ENCODE measurements around the gene TAAR1. TPM values are rescaled to one million over a fixed set of nuclear protein-coding genes. Genes with fewer than 3 reads are reported as not detected.
"Not testable (repeated sequence)": the region's sequence is repeated elsewhere in the genome, so short reads cannot be mapped to it uniquely, and the experiment has no call there.

TAAR1 gene
- total RNA-seq, 1 donor from 2014 or later: not detected

DNA sequence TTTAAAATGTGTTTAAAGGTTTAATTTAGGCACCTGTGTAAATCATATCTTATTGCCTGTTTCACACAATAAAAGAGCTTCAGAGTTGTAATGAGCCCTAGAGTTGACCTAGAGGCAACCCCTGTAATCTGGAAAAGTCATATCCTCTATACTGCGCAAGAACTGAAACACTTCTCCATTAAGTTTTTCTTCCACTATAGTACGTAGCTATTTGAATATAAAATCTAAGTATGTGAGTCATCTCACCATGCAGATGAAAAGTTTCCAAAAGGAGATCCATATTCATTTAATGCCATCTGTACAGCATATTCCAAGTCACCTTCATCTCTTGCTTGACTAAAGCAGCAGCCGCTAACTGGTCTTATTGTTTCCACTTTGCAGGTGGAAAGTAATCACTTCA, 26.0 kb upstream of the TAAR1 start:
- Mint-ChIP-seq H3K4me1 (ENCODE audit: low read depth) (peaks cover 9% of the 10 kb centered on the region), H3K4me3 (ENCODE audit: unreplicated experiment) (no peak overlapping the region), H3K36me3 (ENCODE audit: low read depth) (no peaks in the 10 kb centered on the region), H3K27ac (ENCODE audit: unreplicated experiment) (no peak overlapping the region), H3K27me3 (ENCODE audit: low read depth) (peaks cover 23% of the 10 kb centered on the region), H3K9me3 (ENCODE audit: low read depth) (peaks cover 7% of the 10 kb centered on the region)
- DNase-seq (ENCODE audit: low spot score): no peak
- TF ChIP-seq, protein P1, sequence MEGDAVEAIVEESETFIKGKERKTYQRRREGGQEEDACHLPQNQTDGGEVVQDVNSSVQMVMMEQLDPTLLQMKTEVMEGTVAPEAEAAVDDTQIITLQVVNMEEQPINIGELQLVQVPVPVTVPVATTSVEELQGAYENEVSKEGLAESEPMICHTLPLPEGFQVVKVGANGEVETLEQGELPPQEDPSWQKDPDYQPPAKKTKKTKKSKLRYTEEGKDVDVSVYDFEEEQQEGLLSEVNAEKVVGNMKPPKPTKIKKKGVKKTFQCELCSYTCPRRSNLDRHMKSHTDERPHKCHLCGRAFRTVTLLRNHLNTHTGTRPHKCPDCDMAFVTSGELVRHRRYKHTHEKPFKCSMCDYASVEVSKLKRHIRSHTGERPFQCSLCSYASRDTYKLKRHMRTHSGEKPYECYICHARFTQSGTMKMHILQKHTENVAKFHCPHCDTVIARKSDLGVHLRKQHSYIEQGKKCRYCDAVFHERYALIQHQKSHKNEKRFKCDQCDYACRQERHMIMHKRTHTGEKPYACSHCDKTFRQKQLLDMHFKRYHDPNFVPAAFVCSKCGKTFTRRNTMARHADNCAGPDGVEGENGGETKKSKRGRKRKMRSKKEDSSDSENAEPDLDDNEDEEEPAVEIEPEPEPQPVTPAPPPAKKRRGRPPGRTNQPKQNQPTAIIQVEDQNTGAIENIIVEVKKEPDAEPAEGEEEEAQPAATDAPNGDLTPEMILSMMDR (IDR thresholded peaks at IDR 0.05): no peak

DNA sequence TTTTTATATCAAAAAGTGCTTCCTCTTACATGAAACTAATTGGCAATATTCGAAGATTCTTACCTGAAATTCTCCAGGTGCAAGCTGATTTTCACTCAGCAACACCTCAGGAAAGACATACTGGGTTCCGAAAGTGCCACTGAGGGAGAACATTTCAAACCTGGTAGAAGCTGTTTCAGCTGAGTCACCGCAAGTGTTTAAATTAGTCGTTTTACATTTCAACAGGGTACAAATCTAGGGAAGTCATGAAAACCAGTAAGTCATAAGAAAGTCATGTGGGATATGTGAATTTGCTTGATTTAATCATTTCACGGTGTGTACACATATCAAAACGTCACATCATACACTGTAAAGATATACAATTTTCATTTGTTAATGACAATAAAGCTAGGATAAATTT, 25.3 kb upstream of the TAAR1 start:
- peaks cover 7% of the 10 kb centered on the region for H3K9me3 Mint-ChIP-seq (ENCODE audit: low read depth)
- H3K27ac Mint-ChIP-seq (ENCODE audit: unreplicated experiment): no peak overlapping the region
- no peak overlapping the region for H3K4me3 Mint-ChIP-seq (ENCODE audit: unreplicated experiment)
- H3K27me3 Mint-ChIP-seq (ENCODE audit: low read depth): peaks cover 16% of the 10 kb centered on the region
- no peaks in the 10 kb centered on the region for H3K36me3 Mint-ChIP-seq (ENCODE audit: low read depth)
- DNase-seq (ENCODE audit: low spot score): no peak
- TF ChIP-seq, protein P1 (IDR thresholded peaks at IDR 0.05): no peak
- H3K4me1 Mint-ChIP-seq (ENCODE audit: low read depth): peaks cover 9% of the 10 kb centered on the region

DNA sequence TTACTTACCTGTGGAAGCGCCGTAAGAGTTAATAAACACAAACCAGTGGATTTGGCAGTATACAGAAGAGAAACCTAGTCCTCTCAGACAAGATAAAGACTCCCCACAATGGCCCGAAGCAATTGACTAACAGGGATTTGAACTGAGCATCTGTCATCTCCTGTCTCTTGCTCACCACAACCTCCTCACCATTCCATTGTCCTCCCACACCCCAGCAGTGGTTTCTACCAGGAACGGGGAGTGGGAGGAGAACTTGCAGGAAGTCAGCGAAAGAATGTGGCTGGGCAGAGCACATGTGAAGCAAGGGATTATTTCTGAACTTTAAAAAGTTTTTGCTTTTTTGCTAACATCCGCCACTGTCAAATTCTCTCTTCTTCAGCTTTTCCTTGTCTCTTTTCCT, 24.6 kb upstream of the TAAR1 start:
- Mint-ChIP-seq H3K27ac (ENCODE audit: unreplicated experiment) (peak overlapping the region; percentile 45), H3K4me3 (ENCODE audit: unreplicated experiment) (no peak overlapping the region), H3K27me3 (ENCODE audit: low read depth) (peaks cover 13% of the 10 kb centered on the region), H3K9me3 (ENCODE audit: low read depth) (peaks cover 7% of the 10 kb centered on the region), H3K4me1 (ENCODE audit: low read depth) (peaks cover 9% of the 10 kb centered on the region), H3K36me3 (ENCODE audit: low read depth) (no peaks in the 10 kb centered on the region)
- TF ChIP-seq, protein P1 (IDR thresholded peaks at IDR 0.05): no peak
- no peak for DNase-seq (ENCODE audit: low spot score)

DNA sequence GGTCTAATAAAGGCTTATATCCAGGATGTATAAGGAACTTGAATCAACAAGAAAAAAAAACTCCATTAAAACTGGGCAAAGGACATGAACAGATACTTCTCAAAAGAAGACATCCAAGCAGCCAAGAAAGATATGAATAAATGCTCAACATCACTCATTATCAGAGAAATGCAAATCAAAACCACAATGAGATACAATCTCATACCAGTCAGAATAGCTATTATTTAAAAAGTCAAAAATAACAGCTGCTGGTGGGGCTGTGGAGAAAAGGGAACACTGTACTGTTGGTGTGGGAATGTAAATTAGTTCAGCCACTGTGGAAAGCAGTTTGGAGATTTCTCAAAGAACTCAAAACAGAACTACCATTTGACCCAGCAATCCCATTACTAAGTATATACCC, 20.1 kb upstream of the TAAR1 start:
- H3K4me3 Mint-ChIP-seq (ENCODE audit: unreplicated experiment); H3K36me3 Mint-ChIP-seq (ENCODE audit: low read depth); H3K27me3 Mint-ChIP-seq (ENCODE audit: low read depth); H3K9me3 Mint-ChIP-seq (ENCODE audit: low read depth); DNase-seq (ENCODE audit: low spot score); H3K27ac Mint-ChIP-seq (ENCODE audit: unreplicated experiment); H3K4me1 Mint-ChIP-seq (ENCODE audit: low read depth): not testable (repeated sequence)

DNA sequence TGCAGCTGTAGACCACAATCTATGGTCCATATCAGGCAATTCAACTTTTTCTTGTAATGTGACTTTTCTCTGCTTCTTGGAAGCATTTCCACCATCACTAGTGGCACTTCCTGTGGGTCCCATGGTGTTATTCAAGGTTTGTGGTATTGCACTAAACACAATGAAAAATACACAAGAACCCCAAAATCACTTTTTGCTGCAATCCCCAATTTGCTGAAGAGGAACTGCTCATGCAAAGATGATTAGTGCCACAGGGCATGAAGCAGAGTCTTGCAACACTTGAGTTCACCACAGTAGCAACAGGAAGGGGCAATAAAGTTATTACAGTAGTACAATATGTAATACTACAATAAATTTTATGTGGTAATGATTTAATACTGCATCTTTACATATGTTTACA, 16.8 kb upstream of the TAAR1 start:
- TF ChIP-seq, protein P1 (IDR thresholded peaks at IDR 0.05): no peak
- Mint-ChIP-seq H3K4me1 (ENCODE audit: low read depth) (no peaks in the 10 kb centered on the region), H3K36me3 (ENCODE audit: low read depth) (no peaks in the 10 kb centered on the region), H3K27ac (ENCODE audit: unreplicated experiment) (no peak overlapping the region), H3K9me3 (ENCODE audit: low read depth) (no peaks in the 10 kb centered on the region), H3K27me3 (ENCODE audit: low read depth) (peaks cover 12% of the 10 kb centered on the region), H3K4me3 (ENCODE audit: unreplicated experiment) (no peak overlapping the region)
- no peak for DNase-seq (ENCODE audit: low spot score)

DNA sequence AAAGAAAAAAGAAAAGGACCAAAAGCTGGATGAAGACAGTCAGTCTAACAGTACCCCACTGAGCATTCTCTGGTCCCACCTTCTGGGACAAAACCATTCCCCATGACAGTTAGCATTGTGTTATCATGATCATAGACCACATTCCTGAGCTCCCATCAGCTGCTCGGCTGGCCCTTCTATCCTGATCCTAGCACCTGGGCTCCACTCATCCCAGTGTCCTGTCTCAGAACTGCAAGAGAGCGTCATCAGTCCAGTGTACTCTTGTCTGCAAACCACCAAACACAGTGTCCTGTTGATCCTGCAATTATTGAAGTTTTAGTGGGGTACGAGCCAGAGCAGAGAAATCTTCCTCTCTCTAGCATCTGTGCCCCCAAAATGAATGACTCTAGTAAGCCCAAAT, 16.0 kb upstream of the TAAR1 start:
- H3K4me1 Mint-ChIP-seq (ENCODE audit: low read depth): no peaks in the 10 kb centered on the region
- TF ChIP-seq, protein P1 (IDR thresholded peaks at IDR 0.05): no peak
- peaks cover 12% of the 10 kb centered on the region for H3K27me3 Mint-ChIP-seq (ENCODE audit: low read depth)
- DNase-seq (ENCODE audit: low spot score): no peak
- no peaks in the 10 kb centered on the region for H3K9me3 Mint-ChIP-seq (ENCODE audit: low read depth)
- H3K27ac Mint-ChIP-seq (ENCODE audit: unreplicated experiment): no peak overlapping the region
- H3K36me3 Mint-ChIP-seq (ENCODE audit: low read depth): no peaks in the 10 kb centered on the region
- no peak overlapping the region for H3K4me3 Mint-ChIP-seq (ENCODE audit: unreplicated experiment)
